ENCODE measurements around the gene MACROD2. TPM values are rescaled to one million over a fixed set of nuclear protein-coding genes. Genes with fewer than 3 reads are reported as not detected.

The MACROD2 gene
- total RNA-seq, 1 experiment from 2014 or later = 1.6 TPM

GRCh38 chr20:15842872-15843271 is 1847.6 kb downstream of the MACROD2 start:
- DNase-seq = no peak
- no peak overlapping the region for H4K8ac ChIP-seq (replicated peaks; ENCODE audit: insufficient read length, low read depth, low read length)
- H3K4ac ChIP-seq (ENCODE audit: low read depth, low read length) = no peak overlapping the region
- Mint-ChIP-seq H3K9me3 (peaks cover 0 to 5% of the 10 kb centered on the region in 2 experiments; a peak in 3 of 5 replicates), H3K27me3 (ENCODE audit: low read depth) (no peaks in the 10 kb centered on the region), H3K36me3 (ENCODE audit: insufficient read depth in 1 of 3, low read depth in 3 of 3) (peaks cover 0 to 5% (median 0%) of the 10 kb centered on the region in 3 experiments; a peak in 3 of 7 replicates), H3K4me3 (no peak overlapping the region), H3K27ac (no peak overlapping the region), H3K4me1 (no peaks in the 10 kb centered on the region)
- H3K27me3 ChIP-seq (ENCODE audit: insufficient read depth, low read length) = no peaks in the 10 kb centered on the region
- H2BK15ac ChIP-seq (ENCODE audit: low read depth, low read length) = no peak overlapping the region
- no peak overlapping the region for H4K91ac ChIP-seq (ENCODE audit: insufficient read length, low read depth, low read length)
- no peak overlapping the region for H2BK5ac ChIP-seq (ENCODE audit: insufficient read length, low read length)
- H2BK20ac ChIP-seq (ENCODE audit: low read depth, low read length, poor library complexity, severe bottlenecking) = no peak overlapping the region
- no peak overlapping the region for H3K9ac ChIP-seq (ENCODE audit: extremely low read depth, insufficient read length, low read length)
- no peak overlapping the region for H3K14ac ChIP-seq (ENCODE audit: insufficient read depth, low read length)
- no peak overlapping the region for H3K23ac ChIP-seq (ENCODE audit: insufficient read length, low read depth, low read length)
- no peak overlapping the region for H3K56ac ChIP-seq (ENCODE audit: insufficient read length, low read depth, low read length)
- no peak overlapping the region for H4K5ac ChIP-seq (ENCODE audit: insufficient read length, low read depth, low read length)
- WGBS (ENCODE audit: extremely low coverage, insufficient read length, low lambda C conversion rate) = no CpG with 5 or more reads among the region's 1 CpG
- no peaks in the 10 kb centered on the region for H3K23me2 ChIP-seq (ENCODE audit: insufficient read length, low read depth, low read length, poor library complexity, severe bottlenecking)
- H3K4me1 ChIP-seq (ENCODE audit: insufficient read depth, low read length) = no peaks in the 10 kb centered on the region
- H2AFZ ChIP-seq (ENCODE audit: low read length) = no peak overlapping the region
- no peaks in the 10 kb centered on the region for H3K9me3 ChIP-seq (ENCODE audit: control insufficient read depth, low read depth, low read length)
- no peaks in the 10 kb centered on the region for H3K79me1 ChIP-seq (ENCODE audit: insufficient read depth, low read depth, low read length, poor library complexity, severe bottlenecking)
- no peaks in the 10 kb centered on the region for H4K20me1 ChIP-seq (ENCODE audit: control insufficient read depth, insufficient read depth, insufficient read length)
- no peak overlapping the region for H3K4me2 ChIP-seq (ENCODE audit: insufficient read depth, insufficient read length, low read length)
- no peak overlapping the region for H3T11ph ChIP-seq (ENCODE audit: low read length)
- no peaks in the 10 kb centered on the region for H3K79me2 ChIP-seq (ENCODE audit: insufficient read depth, low read length)
- TF ChIP-seq CTCF (conservative IDR thresholded peaks at IDR 0.05) = peak; percentile 49; the same call in 2 of the 3 replicates
- no peak overlapping the region for H3K27ac ChIP-seq (ENCODE audit: insufficient read length, low read depth, low read length)
- H3K18ac ChIP-seq (ENCODE audit: insufficient read length, low read depth, low read length) = no peak overlapping the region
- H2BK12ac ChIP-seq (ENCODE audit: insufficient read length, low read depth, low read length) = no peak overlapping the region
- no peak overlapping the region for H2BK120ac ChIP-seq (ENCODE audit: low read depth, low read length, poor library complexity, severe bottlenecking)
- H2AK5ac ChIP-seq (ENCODE audit: insufficient read length, low read length) = no peak overlapping the region

Measured in H9 (cell line).